ENCODE data around the gene KISS1R.

Gene KISS1R

DNA sequence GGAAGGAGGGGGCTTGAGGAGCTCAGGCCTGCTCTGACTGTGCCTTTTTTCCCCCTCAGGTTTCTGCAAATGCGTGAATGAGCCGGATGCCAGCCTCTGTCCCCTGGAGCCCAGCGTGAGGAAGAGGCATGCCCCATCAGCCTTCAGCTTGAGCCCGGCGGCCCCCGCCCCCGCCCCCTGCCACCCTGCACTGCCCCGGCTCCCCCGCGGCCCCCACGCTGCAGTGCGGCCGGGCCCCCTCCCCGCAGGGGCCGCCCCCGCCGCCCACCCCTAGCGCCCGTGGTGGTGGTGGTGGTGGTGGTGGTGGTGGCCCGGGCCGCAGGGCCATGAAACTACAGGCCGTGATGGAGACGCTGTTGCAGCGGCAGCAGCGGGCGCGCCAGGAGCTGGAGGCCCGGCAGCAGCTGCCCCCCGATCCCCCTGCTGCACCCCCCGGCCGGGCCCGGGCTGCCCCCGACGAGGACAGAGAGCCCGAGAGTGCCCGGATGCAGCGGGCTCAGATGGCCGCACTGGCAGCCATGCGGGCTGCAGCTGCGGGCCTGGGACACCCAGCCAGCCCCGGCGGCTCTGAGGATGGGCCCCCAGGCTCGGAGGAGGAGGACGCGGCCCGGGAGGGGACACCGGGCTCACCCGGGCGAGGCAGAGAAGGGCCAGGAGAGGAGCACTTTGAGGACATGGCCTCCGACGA is 12.2 kb downstream of the KISS1R start:
- H3K4me3 ChIP-seq (replicated peaks; ENCODE audit: low read depth, low read length), result no peak overlapping the region
- TF ChIP-seq, protein P1, sequence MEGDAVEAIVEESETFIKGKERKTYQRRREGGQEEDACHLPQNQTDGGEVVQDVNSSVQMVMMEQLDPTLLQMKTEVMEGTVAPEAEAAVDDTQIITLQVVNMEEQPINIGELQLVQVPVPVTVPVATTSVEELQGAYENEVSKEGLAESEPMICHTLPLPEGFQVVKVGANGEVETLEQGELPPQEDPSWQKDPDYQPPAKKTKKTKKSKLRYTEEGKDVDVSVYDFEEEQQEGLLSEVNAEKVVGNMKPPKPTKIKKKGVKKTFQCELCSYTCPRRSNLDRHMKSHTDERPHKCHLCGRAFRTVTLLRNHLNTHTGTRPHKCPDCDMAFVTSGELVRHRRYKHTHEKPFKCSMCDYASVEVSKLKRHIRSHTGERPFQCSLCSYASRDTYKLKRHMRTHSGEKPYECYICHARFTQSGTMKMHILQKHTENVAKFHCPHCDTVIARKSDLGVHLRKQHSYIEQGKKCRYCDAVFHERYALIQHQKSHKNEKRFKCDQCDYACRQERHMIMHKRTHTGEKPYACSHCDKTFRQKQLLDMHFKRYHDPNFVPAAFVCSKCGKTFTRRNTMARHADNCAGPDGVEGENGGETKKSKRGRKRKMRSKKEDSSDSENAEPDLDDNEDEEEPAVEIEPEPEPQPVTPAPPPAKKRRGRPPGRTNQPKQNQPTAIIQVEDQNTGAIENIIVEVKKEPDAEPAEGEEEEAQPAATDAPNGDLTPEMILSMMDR (IDR thresholded peaks at IDR 0.05; ENCODE audit: low read depth, low read length, missing control alignments), result no peak
- DNase-seq (ENCODE audit: extremely low read depth, low read depth), result no peak

DNA sequence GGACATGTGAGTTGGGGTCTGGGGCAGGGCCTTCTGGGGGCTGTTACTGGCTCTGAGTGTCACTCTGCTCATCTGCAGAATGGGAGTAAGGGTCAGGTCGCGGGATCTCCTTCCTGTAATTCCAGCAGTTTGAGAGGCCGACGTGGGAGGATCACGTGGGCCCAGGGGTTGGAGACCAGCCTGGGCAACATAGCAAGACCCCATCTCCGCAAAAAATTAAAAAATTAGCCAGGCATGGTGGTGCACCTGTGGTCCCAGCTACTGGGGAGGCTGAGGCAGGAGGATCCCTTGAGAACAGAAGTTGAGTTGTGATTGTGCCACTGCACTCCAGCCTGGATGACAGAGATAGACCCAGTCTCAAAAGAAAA is 12.7 kb downstream of the KISS1R start:
- DNase-seq (ENCODE audit: extremely low read depth, low read depth), result no peak
- TF ChIP-seq, protein P1 (IDR thresholded peaks at IDR 0.05; ENCODE audit: low read depth, low read length, missing control alignments), result no peak
- H3K4me3 ChIP-seq (replicated peaks; ENCODE audit: low read depth, low read length), result no peak overlapping the region

DNA sequence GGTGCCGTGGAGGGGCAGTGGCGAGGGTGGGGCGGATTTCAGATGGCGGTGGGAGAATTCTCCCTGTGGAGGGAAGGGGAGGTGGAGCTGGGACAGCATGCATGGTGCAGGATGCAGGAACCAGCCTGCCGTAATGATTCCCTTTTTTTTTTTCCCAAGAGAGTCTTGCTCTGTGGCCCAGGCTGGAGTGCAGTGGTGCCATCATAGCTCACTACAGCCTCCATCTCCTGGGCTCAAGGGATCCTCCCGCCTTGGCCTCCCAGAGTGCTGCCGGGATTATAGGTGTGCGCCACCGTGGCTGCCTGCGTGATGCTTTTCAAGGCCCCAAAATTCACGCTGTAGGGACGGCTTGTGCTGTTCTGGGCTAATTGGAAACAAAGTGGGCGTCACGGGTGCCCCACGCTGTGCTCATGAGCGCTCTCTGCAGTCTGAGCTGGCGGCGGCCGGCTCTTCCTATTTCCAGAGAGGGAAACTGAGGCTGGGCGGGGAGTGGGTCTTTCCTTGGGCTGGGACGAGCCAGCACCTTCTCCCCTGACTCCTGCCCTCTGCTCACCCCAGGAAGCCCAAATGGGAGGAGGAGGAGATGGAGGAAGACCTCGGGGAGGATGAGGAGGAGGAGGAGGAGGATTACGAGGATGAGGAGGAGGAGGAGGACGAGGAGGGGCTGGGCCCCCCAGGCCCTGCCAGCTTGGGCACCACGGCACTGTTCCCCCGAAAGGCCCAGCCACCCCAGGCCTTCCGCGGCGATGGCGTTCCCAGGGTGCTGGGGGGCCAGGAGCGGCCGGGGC is 14.9 kb downstream of the KISS1R start:
- TF ChIP-seq, protein P1 (IDR thresholded peaks at IDR 0.05; ENCODE audit: low read depth, low read length, missing control alignments), result no peak
- H3K4me3 ChIP-seq (replicated peaks; ENCODE audit: low read depth, low read length), result peak overlapping the region; percentile 38
- DNase-seq (ENCODE audit: extremely low read depth, low read depth), result no peak

DNA sequence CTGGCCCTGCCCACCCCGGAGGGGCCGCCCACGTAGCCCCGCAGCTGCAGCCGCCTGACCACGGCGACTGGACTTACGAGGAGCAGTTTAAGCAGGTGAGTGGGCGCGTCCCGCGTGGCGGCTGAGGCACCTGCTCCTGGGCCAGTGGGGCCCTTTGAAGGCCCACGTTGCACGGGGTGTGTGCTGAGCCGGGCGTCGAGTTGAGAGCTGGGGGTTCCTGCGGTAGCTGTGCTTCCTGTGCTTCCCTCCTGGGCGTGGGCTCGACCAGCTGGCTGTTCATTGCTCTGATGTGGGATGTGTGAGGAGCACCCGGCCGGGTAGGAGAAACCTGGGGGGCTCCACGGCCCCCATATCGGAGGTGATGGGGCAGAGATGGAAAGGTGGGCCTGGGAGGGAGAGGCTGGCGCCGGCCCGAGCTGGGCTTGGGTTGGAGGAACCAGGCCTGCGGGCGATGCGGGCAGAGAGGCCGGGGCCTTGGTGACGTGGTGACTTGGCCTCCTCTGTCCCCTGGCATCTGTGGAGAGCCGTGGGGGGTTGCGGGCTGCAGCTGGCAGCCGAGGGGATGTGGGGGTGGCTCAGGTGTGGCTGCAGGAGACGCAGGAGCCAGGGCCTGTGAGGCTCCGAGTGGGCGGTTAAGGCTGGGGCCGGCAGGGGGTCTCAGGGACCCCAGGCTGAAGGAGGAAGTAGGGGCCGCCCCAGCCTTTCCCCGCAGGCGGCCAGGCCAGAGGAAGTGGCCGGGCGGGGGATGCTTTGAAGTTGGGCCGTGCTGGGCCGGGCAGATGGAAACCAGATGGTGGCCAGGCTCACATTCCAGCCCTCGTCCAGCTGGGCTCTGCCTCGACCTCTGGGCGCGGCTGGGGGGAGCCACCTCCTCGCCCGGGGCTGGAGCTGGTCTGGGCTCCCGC is 15.8 kb downstream of the KISS1R start:
- peak; percentile 92 for DNase-seq (ENCODE audit: extremely low read depth, low read depth)
- peak overlapping the region; percentile 38 for H3K4me3 ChIP-seq (replicated peaks; ENCODE audit: low read depth, low read length)
- TF ChIP-seq, protein P1 (IDR thresholded peaks at IDR 0.05; ENCODE audit: low read depth, low read length, missing control alignments), result no peak

DNA sequence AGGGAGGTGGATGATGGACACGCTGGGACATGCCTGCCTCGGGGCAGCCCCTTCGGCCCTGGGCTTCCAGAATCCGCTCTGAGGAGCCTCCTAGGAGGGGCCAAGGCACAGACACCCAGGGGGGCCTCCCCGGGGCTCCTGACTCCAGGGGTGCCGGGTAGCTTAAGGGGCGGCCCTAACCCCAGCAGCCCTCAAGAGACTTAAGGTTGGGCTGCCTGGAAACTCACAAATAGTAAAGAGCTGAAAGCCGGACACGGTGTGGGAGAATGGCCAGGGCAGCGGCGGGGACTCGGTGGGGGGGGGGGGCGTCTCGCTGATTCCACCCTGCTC is 16.4 kb downstream of the KISS1R start:
- DNase-seq (ENCODE audit: extremely low read depth, low read depth), result no peak
- TF ChIP-seq, protein P1 (IDR thresholded peaks at IDR 0.05; ENCODE audit: low read depth, low read length, missing control alignments), result no peak
- peak overlapping the region; percentile 38 for H3K4me3 ChIP-seq (replicated peaks; ENCODE audit: low read depth, low read length)

DNA sequence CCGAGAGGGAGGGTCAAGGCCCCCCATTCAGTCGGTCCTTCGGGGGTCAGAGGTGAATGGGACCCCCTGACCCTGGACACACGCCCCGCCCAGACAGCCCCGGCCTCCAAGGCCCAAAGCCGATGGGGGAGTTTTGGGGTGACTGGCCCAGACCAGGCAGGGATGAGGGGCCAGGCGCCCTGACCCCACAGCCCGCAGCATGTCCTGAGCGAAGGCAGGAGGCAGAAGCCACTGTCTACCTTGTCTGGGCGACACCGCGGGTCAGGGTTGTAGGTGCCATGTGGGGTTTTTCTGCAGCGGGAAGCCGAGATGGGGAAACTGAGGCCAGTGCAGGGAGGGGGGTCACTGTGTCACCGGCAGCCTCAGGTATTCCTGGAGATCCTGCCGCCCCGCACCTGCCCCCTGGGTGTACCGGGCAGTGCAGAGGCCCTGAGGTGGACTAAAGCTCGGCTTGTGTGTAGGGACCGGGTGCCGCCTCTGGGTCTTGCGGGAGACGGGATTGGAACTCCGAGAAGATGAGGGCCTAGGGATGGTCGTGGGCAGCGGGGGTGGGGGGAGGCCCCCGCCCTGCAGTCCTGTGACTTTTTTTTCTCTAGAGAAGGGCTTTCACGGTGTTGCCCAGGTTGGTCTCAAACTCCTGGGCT is 17.2 kb downstream of the KISS1R start:
- peak overlapping the region; percentile 38 for H3K4me3 ChIP-seq (replicated peaks; ENCODE audit: low read depth, low read length)
- DNase-seq (ENCODE audit: extremely low read depth, low read depth), result no peak
- TF ChIP-seq, protein P1 (IDR thresholded peaks at IDR 0.05; ENCODE audit: low read depth, low read length, missing control alignments), result no peak
